K562 (cell line): Measurements from ENCODE around the gene ACP1.

ENCODE experiments used
- CCAR2 ChIP-seq: fragments of 200-400 bp; formaldehyde crosslinking; IDR thresholded peaks from 2 replicates; pipeline ENCODE4 v1.6.1; 2017; ENCODE audit warnings: mild to moderate bottlenecking, low read depth, low read length
- EP300 ChIP-seq: IDR thresholded peaks from 2 replicates; pipeline ENCODE4 v1.6.1; 2012; ENCODE audit warnings: low read length, improper control_type of control experiment
- RBBP5 ChIP-seq: fragments of 200-600 bp; sonication (generic); IDR thresholded peaks from 2 replicates; pipeline ENCODE4 v1.6.1; 2012; ENCODE audit warnings: borderline replicate concordance, mild to moderate bottlenecking, low read length, control low read depth, inconsistent platforms; ENCODE audit not compliant: insufficient read depth, poor library complexity, severe bottlenecking
- XRCC4 ChIP-seq: IDR thresholded peaks from one replicate; pipeline ENCODE4 v1.6.1; 2011; ENCODE audit not compliant: insufficient read depth, insufficient read length; ENCODE audit errors: extremely low read depth

DNA sequence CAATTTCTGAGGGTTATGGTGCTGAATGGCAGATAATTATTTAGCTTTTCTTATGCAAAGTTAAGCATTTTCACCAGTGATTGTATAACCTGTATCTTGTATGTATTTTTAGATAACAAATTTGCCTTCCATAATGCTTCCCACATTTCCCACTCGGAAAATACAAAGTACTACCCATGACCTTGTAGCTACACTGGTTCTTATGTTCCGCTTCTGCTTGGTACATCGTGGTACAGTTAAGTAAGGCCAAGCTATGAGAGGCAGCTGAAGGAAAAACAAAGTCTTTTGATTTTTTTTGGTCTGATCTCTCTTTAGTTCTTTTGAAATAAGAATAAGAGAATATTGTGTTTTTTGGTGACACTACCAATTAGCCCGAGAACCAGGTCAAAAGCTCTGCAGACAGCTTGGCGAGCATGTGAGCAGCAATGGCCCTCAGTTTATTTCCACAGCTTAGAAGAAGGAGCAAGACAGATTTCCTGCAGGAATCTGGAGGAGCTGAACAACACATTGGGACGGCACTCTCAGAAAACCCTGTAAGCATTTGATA, 27.7 kb upstream of the ACP1 start:
- TF ChIP-seq CCAR2 (no peak), XRCC4 (no peak), RBBP5 (no peak), EP300 (no peak)
